ENCODE data around the gene BBS12.
A peak's percentile ranks its signal among the peaks of the same experiment; 100 is the strongest.

BBS12 gene

DNA sequence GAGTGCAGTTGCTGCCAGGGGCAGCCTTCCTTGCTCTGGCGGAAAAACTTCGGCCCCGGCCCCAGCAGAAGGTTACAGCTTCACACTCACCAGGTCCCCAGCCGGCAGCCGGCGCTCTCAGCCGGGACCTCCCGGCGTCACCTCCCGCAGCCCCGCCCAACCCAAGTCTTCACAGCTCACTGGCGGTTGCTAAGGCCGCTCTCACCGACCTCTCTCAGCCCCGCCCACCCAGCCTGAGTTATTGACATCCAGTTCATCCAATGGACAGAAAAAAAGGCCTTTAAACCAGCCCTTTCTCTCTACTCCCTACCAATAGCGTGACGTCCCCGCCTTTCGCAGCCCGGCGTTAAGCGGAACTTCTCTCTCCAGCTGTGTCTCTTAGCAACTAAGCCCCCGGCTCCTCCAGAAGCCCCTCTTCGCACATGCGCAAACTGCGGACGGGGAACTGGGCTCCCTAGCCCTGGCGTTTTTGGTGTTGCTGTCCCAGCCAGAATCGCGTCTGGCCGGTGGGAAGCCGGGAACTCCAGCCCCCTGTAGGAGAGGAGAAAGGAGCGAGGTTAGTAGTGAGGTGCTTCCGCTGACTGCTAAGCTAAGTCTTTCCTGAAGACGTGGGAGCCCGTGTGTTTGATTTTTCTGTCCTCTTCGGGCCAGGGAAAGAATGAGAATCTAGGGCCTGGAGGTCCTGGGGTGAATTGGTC is at the start of gene BBS12:
BBS12 (plus strand) TSS at position 376 of the 698 bp plus-strand sequence. CDS start 9,189 bp downstream, outside the sequence.
- peak; percentile 99 for DNase-seq

- no peak for DNase-seq
Measured at GRCh38 chr4:122686691-122687090, 45.8 kb upstream of the BBS12 start.

DNA sequence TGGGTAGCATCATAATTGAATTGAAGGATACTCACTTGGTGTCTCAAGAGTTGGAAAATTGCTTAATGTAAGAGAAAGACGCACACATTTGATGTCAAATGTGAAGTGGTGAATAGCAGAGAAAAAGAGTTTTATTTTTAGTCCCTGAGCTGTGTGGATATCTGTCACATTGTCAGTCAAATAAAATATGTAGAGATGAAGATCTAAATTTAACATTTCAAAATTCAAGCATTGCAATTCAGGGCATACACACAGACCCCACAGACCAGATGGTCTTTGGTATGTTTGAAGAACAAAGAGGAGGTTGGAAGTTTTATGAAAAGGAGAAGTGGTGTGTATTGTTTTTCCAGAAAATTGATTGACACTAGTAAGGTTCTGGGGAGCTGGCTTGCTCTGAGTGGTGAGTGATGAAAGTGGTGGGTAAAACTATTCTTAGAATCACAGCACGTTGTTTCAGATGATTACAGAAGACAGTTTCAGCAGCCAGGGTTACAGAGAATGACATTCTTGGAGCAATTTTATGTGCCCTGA is 44.9 kb upstream of the BBS12 start:
- no peak for DNase-seq

GRCh38 chr4:122688529-122689140 is 43.9 kb upstream of the BBS12 start:
- DNase-seq = no peak

GRCh38 chr4:122689972-122690371 is 42.5 kb upstream of the BBS12 start:
- DNase-seq = peak; percentile 63

DNA sequence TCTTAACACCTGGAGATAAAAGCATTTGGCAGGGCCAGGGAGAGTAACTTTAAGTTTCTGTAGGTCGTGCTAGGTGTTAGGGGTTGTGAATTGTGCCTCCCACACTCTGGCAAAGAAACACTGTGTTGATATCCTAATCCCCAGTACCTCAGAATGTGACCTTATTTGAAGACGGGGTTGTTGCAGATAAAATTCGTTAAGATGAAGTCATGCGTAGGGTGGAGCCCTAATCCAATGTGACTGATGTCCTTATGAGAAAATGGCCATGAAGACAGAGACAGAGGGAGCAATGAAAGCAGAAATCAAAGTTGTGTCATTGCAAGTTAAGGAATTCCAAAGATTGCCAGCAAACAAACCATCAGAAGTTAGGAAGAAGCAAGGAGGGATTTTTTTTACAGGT is 40.5 kb upstream of the BBS12 start:
- no peak for DNase-seq

- DNase-seq = no peak
Measured at GRCh38 chr4:122692641-122693520, 39.6 kb upstream of the BBS12 start.

DNA sequence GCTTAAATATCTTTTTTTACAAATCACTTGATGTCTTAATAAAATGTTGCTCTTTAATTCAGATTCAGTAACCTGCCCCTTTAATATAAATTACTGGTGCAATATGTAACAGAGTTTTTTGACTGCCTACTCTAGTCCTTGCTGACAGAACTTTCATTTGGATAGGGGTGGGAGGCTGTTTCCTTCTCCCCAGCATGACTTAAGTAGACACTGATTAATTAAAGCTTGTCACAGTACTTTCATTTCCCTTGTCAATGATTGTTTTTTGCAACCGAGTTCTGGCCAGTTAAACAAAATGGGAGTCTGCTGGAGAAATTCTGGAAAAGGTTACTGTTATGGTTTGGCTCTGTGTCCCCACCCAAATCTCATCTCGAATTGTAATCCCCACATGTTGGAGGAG is 37.3 kb upstream of the BBS12 start:
- no peak for DNase-seq

- DNase-seq = no peak
Measured at GRCh38 chr4:122700178-122700725, 32.3 kb upstream of the BBS12 start.

- DNase-seq = no peak
Measured at GRCh38 chr4:122701061-122701460, 31.4 kb upstream of the BBS12 start.

- no peak for DNase-seq
Measured at GRCh38 chr4:122701965-122702364, 30.5 kb upstream of the BBS12 start.

DNA sequence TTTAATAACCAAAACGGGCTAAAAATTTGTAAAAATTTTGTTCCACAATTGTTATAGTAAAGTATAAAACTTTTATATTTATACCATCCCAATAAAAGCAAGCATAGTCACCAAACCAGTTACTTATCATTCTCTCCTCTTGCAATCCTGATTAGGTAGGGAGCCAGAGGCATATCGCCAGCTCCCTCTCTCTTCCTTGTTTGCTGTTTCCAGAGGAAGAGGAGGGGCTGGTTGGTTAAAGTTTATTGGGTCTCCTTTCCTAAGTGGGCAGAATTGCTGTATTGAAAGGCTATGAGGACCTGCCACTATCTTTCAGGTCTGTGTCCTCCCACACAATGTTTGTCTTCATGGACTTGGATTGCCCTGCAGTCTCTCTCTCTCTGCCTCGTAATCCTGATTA is 29.6 kb upstream of the BBS12 start:
- no peak for DNase-seq

- no peak for DNase-seq
Measured at GRCh38 chr4:122703868-122704267, 28.6 kb upstream of the BBS12 start.

GRCh38 chr4:122705009-122705408 is 27.5 kb upstream of the BBS12 start:
- DNase-seq = peak; percentile 28

- no peak for DNase-seq
Measured at GRCh38 chr4:122705547-122706117, 26.9 kb upstream of the BBS12 start.

- DNase-seq = no peak
Measured at GRCh38 chr4:122706511-122706910, 26.0 kb upstream of the BBS12 start.

DNA sequence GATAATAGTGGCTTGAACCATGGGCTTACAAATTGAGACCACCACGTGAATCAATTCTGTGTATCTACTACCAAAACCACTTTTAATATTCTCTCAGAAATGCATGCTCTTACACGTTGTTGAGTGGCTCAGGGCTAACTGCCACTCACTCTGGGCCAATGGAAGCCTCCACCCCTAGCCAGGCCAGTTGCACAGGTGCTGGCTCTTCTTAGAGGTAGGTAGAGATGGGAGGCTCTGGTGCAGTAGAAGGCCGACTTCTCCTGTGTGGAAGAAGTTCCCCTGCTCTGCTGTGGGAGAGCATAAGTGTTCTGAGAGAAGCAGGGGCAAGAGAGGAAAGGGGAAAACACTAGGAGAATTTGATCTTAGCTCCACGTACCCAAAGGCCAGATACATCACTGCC is 25.0 kb upstream of the BBS12 start:
- DNase-seq = no peak

DNA sequence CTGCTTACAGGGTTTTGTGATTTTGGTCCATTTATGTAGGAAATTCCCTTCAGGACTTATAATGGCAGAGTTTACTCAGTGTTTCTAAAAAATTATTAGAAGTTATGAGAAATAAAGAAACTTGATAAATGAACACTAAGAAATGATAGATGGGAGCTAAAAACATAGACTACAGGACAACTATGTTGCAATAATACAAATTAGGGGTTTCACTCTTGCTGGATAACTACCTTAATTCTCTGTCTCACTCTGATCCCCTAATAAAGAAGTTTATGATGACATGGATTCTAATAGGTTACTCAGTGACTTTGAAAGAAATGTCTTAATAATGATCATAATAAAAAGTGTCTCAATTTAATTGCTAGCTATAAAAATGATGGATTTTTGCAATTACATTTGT is 23.3 kb upstream of the BBS12 start:
- no peak for DNase-seq

- DNase-seq = peak; percentile 68
Measured at GRCh38 chr4:122710434-122711308, 21.8 kb upstream of the BBS12 start.

DNA sequence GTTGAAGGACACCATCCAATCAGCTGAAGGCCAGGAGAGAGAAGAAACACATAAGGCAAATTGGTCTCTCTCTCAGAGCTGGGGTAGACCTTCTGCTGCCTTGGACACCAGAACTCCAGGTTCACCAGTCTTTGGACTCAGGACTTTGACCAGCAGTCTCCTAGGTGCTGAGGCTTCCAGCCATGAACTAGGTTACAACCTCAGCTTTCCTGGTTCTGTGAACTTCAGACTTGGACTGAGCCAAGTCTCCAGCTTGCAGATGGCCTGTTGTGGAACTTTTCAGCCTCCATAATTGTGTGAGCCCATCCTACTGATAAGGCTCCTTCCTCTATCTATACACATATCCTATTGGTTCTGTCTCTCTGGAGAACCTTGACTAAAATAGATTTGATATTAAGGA is 20.6 kb upstream of the BBS12 start:
- DNase-seq = no peak

GRCh38 chr4:122712782-122713181 is 19.7 kb upstream of the BBS12 start:
- DNase-seq = peak; percentile 37

DNA sequence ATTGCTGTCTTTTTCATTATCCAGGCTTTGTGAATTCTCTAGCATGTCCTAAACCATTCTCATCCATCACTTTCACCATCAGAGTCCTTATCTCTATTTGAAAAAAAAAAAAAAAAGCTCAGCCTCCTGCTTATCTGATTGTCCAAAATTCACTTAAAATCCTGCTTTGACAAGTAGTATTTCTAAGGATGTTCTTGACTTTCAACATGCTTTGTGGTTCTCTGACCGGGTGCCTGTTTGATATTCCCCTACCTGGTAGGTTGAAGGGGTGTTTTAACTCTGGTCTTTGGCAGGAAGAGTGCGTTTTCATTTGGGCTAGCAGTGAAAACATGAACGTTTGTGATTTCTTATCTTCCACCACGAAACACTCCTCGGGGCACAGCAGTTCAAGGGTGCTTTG is 17.3 kb upstream of the BBS12 start:
- DNase-seq = no peak

Measured in stimulated activated CD4-positive, alpha-beta T cell treated with anti-CD3 and anti-CD28 coated beads, Interleukin-15, amount 100 ng/mL, for 24 hours (primary cell).